Cardiac muscle cell (in vitro differentiated cells and primary cell): ENCODE data around the gene LRIF1. TPM values are rescaled to one million over a fixed set of nuclear protein-coding genes. Genes with fewer than 3 reads are reported as not detected.
"Not testable (repeated sequence)": the region's sequence is repeated elsewhere in the genome, so short reads cannot be mapped to it uniquely, and the experiment has no call there.

Experiments used
- DNase-seq, 2 donors: peaks; one replicate each; pipeline versions ENCODE4 v3.0.0 to v3.0.0-alpha.2; 2010 to 2017; ENCODE audit warnings: low read depth in 1 of 2, low spot score in 1 of 2
- H3K27ac ChIP-seq: fragments of 200-600 bp; sonication (generic); 2 replicates; pipeline ENCODE4 v1.5.1; 2016
- H3K27me3 ChIP-seq: fragments of 200-600 bp; sonication (generic); 2 replicates; pipeline ENCODE4 v1.6.0; 2016; ENCODE audit warnings: control low read depth
- H3K36me3 ChIP-seq: fragments of 200-600 bp; sonication (generic); 2 replicates; pipeline ENCODE4 v1.5.1; 2016; ENCODE audit warnings: control low read depth
- H3K4me1 ChIP-seq: fragments of 200-600 bp; sonication (generic); 2 replicates; pipeline ENCODE4 v1.8.1; 2017; ENCODE audit warnings: low read depth, mild to moderate bottlenecking, mixed run types
- H3K4me3 ChIP-seq: fragments of 200-600 bp; sonication (generic); 2 replicates; pipeline ENCODE4 v1.5.1; 2016; ENCODE audit warnings: mild to moderate bottlenecking
- H3K9me3 ChIP-seq: fragments of 200-600 bp; sonication (generic); 2 replicates; pipeline ENCODE4 v1.5.1; 2017; ENCODE audit warnings: low read depth, mild to moderate bottlenecking, control low read depth
- polyA plus RNA-seq: library from polyadenylated mRNA; unstranded; fragments of >200 nt; fragmentation: Nextera tagmentation; extraction: Ambion mirVana; gene quantifications from 2 replicates; pipeline ENCODE4 v1.2.1, GENCODE V29; 2016
- total RNA-seq: library from RNA; depleted of rRNA; stranded (reverse); fragments of >200 nt; gene quantifications from 2 replicates; pipeline ENCODE4 v1.2.3, GENCODE V29; 2016
- TF ChIP-seq, protein P1 (sequence below): IDR thresholded peaks from 2 replicates; pipeline ENCODE4 v1.5.1; 2012; ENCODE audit warnings: low read depth, mild to moderate bottlenecking, low read length

Gene LRIF1
- total and polyA plus RNA-seq, 2 experiments from 2014 or later: 6.9 to 13.8 TPM

DNA sequence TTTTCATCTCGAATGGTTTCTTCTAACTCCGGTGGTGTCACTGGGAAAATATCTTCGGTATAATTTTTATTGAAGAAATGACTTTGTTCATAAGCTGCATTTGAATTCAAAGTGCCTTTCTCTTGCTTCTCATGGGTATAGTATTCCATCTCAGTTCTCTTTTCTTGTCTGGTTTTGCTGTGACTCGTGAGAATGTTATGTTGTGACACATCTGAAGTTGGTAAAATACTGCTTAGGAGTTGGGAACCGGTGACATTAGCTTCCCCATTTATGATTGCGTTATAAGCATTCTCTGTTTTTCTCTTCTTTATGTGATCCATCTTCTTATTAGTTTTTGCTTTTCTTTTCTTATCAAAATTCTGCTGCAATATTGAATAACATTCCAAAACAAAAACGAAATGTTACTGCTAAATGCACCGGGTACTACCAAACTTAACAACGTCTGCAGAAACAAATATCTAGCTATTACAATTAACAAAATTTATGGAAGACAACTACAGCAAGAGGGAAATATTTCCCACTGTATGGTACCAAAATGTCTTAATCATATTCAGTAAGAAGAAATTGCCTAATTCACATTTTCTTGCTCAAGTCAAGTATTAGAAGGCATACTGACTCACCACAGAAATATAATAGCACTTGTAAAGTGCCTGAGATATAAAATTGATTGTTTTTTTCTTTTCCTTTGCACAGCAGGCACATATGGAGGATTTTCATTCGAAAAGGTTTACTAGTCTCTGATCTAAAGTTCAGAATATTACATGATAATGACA, 15.5 kb downstream of the LRIF1 start:
- Histone ChIP-seq H3K4me1 (no peaks in the 10 kb centered on the region), H3K4me3 (no peak overlapping the region), H3K27me3 (no peaks in the 10 kb centered on the region), H3K27ac (no peak overlapping the region), H3K9me3 (no peaks in the 10 kb centered on the region), H3K36me3 (no peaks in the 10 kb centered on the region)
- TF ChIP-seq, protein P1, sequence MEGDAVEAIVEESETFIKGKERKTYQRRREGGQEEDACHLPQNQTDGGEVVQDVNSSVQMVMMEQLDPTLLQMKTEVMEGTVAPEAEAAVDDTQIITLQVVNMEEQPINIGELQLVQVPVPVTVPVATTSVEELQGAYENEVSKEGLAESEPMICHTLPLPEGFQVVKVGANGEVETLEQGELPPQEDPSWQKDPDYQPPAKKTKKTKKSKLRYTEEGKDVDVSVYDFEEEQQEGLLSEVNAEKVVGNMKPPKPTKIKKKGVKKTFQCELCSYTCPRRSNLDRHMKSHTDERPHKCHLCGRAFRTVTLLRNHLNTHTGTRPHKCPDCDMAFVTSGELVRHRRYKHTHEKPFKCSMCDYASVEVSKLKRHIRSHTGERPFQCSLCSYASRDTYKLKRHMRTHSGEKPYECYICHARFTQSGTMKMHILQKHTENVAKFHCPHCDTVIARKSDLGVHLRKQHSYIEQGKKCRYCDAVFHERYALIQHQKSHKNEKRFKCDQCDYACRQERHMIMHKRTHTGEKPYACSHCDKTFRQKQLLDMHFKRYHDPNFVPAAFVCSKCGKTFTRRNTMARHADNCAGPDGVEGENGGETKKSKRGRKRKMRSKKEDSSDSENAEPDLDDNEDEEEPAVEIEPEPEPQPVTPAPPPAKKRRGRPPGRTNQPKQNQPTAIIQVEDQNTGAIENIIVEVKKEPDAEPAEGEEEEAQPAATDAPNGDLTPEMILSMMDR: no peak
- DNase-seq: peak in 1 of 2 donors; percentile 2

DNA sequence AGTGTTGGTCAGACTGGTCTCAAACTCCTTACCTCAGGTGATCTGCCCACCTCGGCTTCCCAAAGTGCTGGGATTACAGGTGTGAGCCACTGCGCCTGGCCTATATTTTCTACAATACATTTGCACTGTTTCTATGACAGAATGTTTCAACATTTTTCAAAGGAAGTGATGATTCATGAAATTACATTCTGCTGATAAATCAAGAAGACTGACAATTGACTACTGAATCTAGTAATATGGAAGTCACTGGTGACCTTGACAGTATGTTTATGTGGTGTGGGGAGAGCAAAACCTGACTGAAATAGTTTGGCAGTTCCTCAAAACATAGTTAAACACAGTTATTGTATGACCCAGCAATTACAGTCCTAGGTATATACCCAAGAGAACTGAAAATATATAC, 18.1 kb downstream of the LRIF1 start:
- Histone ChIP-seq H3K27me3 (no peaks in the 10 kb centered on the region), H3K36me3 (no peaks in the 10 kb centered on the region), H3K9me3 (no peaks in the 10 kb centered on the region), H3K4me1 (no peaks in the 10 kb centered on the region), H3K27ac (no peak overlapping the region), H3K4me3 (no peak overlapping the region)
- DNase-seq: no peak
- TF ChIP-seq, protein P1: no peak

DNA sequence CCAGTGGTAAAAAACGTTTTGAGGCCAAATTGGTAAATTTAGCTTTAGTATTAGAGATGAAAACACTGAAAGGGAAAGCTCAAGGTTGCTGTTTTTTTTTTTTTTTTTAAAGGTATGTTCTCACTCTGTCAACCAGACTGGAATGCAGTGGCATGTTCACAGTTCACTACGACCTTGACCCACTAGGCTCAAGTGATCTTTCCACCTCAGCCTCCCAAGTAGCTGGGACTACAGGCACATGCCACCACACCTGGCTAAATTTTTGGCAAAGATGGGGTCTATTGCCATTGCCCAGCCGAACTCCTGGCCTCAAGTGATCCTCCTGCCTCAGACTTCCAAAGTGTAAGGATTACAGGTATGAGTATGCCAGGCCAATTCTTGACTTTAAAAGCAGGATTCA, 18.9 kb downstream of the LRIF1 start:
- no peak overlapping the region for H3K4me3 ChIP-seq
- no peaks in the 10 kb centered on the region for H3K36me3 ChIP-seq
- TF ChIP-seq, protein P1: no peak
- DNase-seq: no peak
- no peak overlapping the region for H3K27ac ChIP-seq
- no peaks in the 10 kb centered on the region for H3K9me3 ChIP-seq
- H3K4me1 ChIP-seq: no peaks in the 10 kb centered on the region
- no peaks in the 10 kb centered on the region for H3K27me3 ChIP-seq

DNA sequence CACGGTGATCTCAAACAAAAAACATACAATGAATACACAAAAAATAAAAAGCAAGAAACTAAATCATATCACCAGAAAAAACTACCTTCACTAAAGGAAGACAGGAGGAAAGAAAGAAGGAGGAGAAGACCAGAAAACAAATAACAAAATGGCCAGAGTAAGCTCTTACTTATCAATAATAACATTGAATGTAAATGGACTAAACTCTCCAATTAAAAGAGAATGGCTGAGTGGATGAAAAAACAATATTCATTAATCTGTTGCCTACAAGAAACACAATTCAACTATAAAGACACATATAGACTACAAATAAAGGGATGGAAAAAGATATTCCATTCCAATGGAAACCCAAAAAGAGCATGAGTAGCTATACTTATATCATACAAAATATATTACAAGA, 27.2 kb downstream of the LRIF1 start:
- Histone ChIP-seq H3K9me3 (no peaks in the 10 kb centered on the region), H3K36me3 (no peaks in the 10 kb centered on the region), H3K4me3 (no peak overlapping the region), H3K4me1 (no peaks in the 10 kb centered on the region), H3K27ac (no peak overlapping the region), H3K27me3 (no peaks in the 10 kb centered on the region)
- DNase-seq: no peak
- TF ChIP-seq, protein P1: no peak

DNA sequence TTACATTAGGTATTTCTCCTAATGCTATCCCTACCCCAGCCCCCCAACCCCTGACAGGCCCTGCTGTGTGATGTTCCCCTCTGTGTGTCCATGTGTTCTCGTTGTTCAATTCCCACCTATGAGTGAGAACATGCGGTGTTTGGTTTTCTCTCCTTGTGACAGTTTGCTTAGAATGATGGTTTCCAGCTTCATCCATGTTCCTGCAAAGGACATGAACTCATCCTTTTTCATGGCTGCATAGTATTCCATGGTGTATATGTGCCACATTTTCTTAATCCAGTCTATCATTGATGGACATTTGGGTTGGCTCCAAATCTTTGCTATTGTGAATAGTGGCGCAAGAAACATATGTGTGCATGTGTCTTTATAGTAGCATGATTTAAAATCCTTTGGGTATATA, 32.6 kb downstream of the LRIF1 start:
- H3K4me3 ChIP-seq, H3K27me3 ChIP-seq, DNase-seq, H3K36me3 ChIP-seq, H3K9me3 ChIP-seq, H3K27ac ChIP-seq, H3K4me1 ChIP-seq: not testable (repeated sequence)

DNA sequence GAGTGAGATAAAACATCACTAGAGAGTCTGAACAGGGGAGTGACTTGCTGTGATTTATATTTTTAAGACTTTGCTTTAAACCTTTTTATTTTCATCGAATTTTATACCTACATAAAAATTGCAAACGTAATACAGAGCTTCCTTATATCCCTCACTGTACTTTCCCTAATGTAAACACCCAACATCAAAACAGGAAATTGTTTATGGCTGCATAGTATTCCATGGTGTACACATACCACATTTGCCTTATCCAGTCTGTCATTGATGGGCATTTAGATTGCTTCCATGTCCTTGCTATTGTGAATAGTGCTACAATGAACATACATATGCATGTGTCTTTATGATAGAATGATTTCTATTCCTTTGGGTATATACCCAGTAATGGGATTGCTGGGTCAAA, 34.8 kb downstream of the LRIF1 start:
- Histone ChIP-seq H3K9me3 (no peaks in the 10 kb centered on the region), H3K4me3 (no peak overlapping the region), H3K36me3 (no peaks in the 10 kb centered on the region), H3K27ac (no peak overlapping the region), H3K4me1 (no peaks in the 10 kb centered on the region), H3K27me3 (no peaks in the 10 kb centered on the region)
- no peak for DNase-seq
- TF ChIP-seq, protein P1: no peak
